PC-9 (cell line): ENCODE measurements around the gene PCED1B.

ENCODE experiments used
- CTCF ChIP-seq: fragments of 200-600 bp; sonication (generic); conservative IDR thresholded peaks from 2 replicates; pipeline ENCODE4 v1.6.1; 2017; ENCODE audit warnings: mixed run types, antibody characterized with exemption, mild to moderate bottlenecking, moderate library complexity
- EZH2 ChIP-seq: fragments of 200-600 bp; sonication (generic); IDR thresholded peaks from 2 replicates; pipeline ENCODE4 v1.8.0; 2017; ENCODE audit warnings: antibody characterized with exemption, low read depth

GRCh38 chr12:47223031-47223847, 143.8 kb downstream of the PCED1B start:
- TF ChIP-seq CTCF = no peak
- no peak for TF ChIP-seq EZH2
